Measurements from ENCODE around the gene PPT1. TPM values are rescaled to one million over a fixed set of nuclear protein-coding genes. Genes with fewer than 3 reads are reported as not detected.

PPT1 gene
- total and polyA plus RNA-seq, 2 of the 13 experiments (the other 11 are each of a cell fraction or from before 2014, with no cell fraction given), result 129 TPM

DNA sequence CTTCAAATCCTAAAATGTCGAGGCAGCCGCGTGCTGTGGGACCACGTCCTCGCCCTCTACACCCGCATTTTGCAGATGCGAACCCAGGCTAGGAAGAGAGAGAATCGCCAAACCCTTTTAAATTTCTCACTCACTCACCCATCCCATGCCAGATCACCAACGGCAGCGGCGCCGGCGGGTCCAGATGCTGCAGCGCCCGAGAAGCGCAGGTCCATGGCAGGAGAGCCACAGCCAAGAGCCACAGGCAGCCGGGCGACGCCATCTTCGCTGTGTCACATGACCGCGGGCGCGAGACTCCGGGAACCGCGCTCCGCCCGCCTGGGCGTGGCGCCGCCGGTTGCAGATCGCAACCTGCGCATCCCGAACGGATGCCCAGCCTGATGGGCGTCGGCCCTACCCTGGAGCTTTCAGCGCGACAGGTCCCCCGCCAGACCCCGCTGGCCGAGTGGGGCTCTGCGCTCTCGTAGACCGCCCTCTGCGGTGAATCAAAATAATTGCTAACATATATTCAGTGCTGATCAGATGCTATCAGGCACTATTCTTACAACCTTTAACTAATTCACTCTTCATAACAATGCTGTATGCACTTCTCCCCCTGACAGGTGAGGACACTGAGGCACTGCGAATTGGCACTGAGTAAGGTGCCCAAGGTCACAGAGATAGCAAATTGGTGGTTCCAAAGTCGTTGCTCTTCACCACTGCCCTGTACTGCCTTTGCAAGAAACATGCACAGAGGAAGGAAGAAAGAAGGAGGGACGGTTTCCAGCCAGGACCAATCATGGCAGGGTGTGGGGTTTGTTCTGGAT is at the start of gene PPT1 (continued):
- TF ChIP-seq SP4 (CRISPR knock-in tag; IDR thresholded peaks at IDR 0.05) (no peak; the same call in 1 of the 2 replicates), ZBTB38 (CRISPR knock-in tag; IDR thresholded peaks at IDR 0.05) (peak; percentile 64; the same call in 1 of the 2 replicates), NFKBIZ (CRISPR knock-in tag; IDR thresholded peaks at IDR 0.05) (peak; percentile 38; the same call in 1 of the 2 replicates), ZNF44 (CRISPR knock-in tag; IDR thresholded peaks at IDR 0.05) (0 out of 2 replicates have a peak, but pooled peaks have one; percentile 31), KIAA2018 (CRISPR knock-in tag; IDR thresholded peaks at IDR 0.05; ENCODE audit: borderline replicate concordance) (no peak), ZNF781 (CRISPR knock-in tag; IDR thresholded peaks at IDR 0.05; ENCODE audit: borderline replicate concordance, not compliant biosample characterization) (peak; percentile 84), ZNF737 (CRISPR knock-in tag; IDR thresholded peaks at IDR 0.05; ENCODE audit: borderline replicate concordance) (no peak), MNT (IDR thresholded peaks at IDR 0.05) (no peak), PHF8 (CRISPR knock-in tag; IDR thresholded peaks at IDR 0.05) (peak; percentile 86), SRSF4 (IDR thresholded peaks at IDR 0.05; ENCODE audit: low read depth, low read length, poor library complexity, severe bottlenecking) (no peak), ZNF713 (CRISPR knock-in tag; IDR thresholded peaks at IDR 0.05) (0 out of 2 replicates have a peak, but pooled peaks have one; percentile 36), TCF7 (IDR thresholded peaks at IDR 0.05; ENCODE audit: low read depth) (no peak), ZNF557 (CRISPR knock-in tag; IDR thresholded peaks at IDR 0.05) (0 out of 2 replicates have a peak, but pooled peaks have one; percentile 78)
- TF ChIP-seq, protein P1, sequence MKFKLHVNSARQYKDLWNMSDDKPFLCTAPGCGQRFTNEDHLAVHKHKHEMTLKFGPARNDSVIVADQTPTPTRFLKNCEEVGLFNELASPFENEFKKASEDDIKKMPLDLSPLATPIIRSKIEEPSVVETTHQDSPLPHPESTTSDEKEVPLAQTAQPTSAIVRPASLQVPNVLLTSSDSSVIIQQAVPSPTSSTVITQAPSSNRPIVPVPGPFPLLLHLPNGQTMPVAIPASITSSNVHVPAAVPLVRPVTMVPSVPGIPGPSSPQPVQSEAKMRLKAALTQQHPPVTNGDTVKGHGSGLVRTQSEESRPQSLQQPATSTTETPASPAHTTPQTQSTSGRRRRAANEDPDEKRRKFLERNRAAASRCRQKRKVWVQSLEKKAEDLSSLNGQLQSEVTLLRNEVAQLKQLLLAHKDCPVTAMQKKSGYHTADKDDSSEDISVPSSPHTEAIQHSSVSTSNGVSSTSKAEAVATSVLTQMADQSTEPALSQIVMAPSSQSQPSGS (CRISPR knock-in tag; IDR thresholded peaks at IDR 0.05), result no peak; the same call in 1 of the 2 replicates
